SK-N-SH (cell line): ENCODE measurements around the gene EVX1. TPM values are rescaled to one million over a fixed set of nuclear protein-coding genes. Genes with fewer than 3 reads are reported as not detected.

Source experiments
- CTCF ChIA-PET: fragments of 300-600, 350-600 bp; formaldehyde crosslinking; extraction: SDS; loops from one replicate; lab custom pipeline; 2021; lab: Yijun Ruan, JAX
- POLR2A ChIA-PET: fragments of 350-600 bp; sonication (Branson Sonifier 250); formaldehyde crosslinking; extraction: SDS; loops from one replicate; lab custom pipeline; 2020; ENCODE audit warnings: antibody characterized with exemption, inconsistent platforms; lab: Yijun Ruan, JAX
- DNase-seq: peaks from one replicate; pipeline ENCODE4 v3.0.0; 2012
- H2AFZ ChIP-seq: fragments of 200-600 bp; sonication (generic); 2 replicates; pipeline ENCODE4 v1.8.1; 2016; ENCODE audit warnings: antibody characterized with exemption, mild to moderate bottlenecking, low read depth
- H3F3A ChIP-seq: fragments of 200-600 bp; sonication (generic); replicated peaks from 2 replicates; pipeline ENCODE3; 2016; ENCODE audit warnings: antibody characterized with exemption, mild to moderate bottlenecking; ENCODE audit not compliant: insufficient read depth
- H3K27ac ChIP-seq, 2 experiments: fragments of 200-500 bp in 1 of 2; fragments of 200-600 bp in 1 of 2; sonication (Bioruptor generic) in 1 of 2; sonication (generic), shearing (Covaris generic) in 1 of 2; 2 replicates each; pipeline versions ENCODE4 v1.5.1 to v1.6.1; 2014 to 2016; ENCODE audit warnings: low read depth in 2 of 2, inconsistent platforms in 1 of 2, low read length in 1 of 2, mild to moderate bottlenecking in 1 of 2, mixed read lengths in 1 of 2
- H3K27me3 ChIP-seq: fragments of 200-600 bp; sonication (generic), shearing (Covaris generic); 2 replicates; pipeline ENCODE4 v1.6.1; 2016; ENCODE audit warnings: mixed run types; ENCODE audit not compliant: insufficient read depth
- H3K36me3 ChIP-seq, 2 experiments: fragments of 200-500 bp in 1 of 2; fragments of 200-600 bp in 1 of 2; sonication (Bioruptor generic) in 1 of 2; sonication (generic) in 1 of 2; replicated peaks in 1 of 2; 2 replicates each; pipeline versions ENCODE3 to v1.5.1; 2014 to 2016; ENCODE audit warnings: low read length in 1 of 2, mild to moderate bottlenecking in 1 of 2; ENCODE audit not compliant: insufficient read depth in 2 of 2, control insufficient read depth in 1 of 2
- H3K4me1 ChIP-seq, 2 experiments: fragments of 200-500 bp in 1 of 2; fragments of 200-600 bp in 1 of 2; sonication (Bioruptor generic) in 1 of 2; sonication (generic), shearing (Covaris generic) in 1 of 2; 2 replicates each; pipeline versions ENCODE4 v1.5.1 to v1.6.1; 2014 to 2016; ENCODE audit warnings: low read depth in 1 of 2, low read length in 1 of 2, mixed run types in 1 of 2; ENCODE audit not compliant: insufficient read depth in 2 of 2, control insufficient read depth in 1 of 2
- H3K4me2 ChIP-seq: fragments of 200-600 bp; sonication (generic), shearing (Covaris generic); 2 replicates; pipeline ENCODE4 v1.6.1; 2017; ENCODE audit warnings: mixed run types
- H3K4me3 ChIP-seq, 2 experiments: fragments of 200-500 bp in 1 of 2; fragments of 200-600 bp in 1 of 2; sonication (Bioruptor generic) in 1 of 2; sonication (generic), shearing (Covaris generic) in 1 of 2; 2 replicates each; pipeline versions ENCODE4 v1.5.1 to v1.8.1; 2014 to 2016; ENCODE audit warnings: low read depth in 2 of 2, inconsistent platforms in 1 of 2, low read length in 1 of 2, mild to moderate bottlenecking in 1 of 2, mixed read lengths in 1 of 2, moderate library complexity in 1 of 2
- H3K79me2 ChIP-seq: fragments of 200-600 bp; sonication (generic); 2 replicates; pipeline ENCODE4 v1.8.1; 2017; ENCODE audit warnings: mild to moderate bottlenecking; ENCODE audit not compliant: insufficient read depth
- H3K9ac ChIP-seq: fragments of 200-600 bp; sonication (generic); 2 replicates; pipeline ENCODE4 v1.6.1; 2017; ENCODE audit warnings: mixed run types
- H3K9me2 ChIP-seq: fragments of 200-600 bp; sonication (generic); 2 replicates; pipeline ENCODE4 v1.6.1; 2017; ENCODE audit warnings: mixed run types
- H3K9me3 ChIP-seq: fragments of 200-600 bp; sonication (generic); 2 replicates; pipeline ENCODE4 v1.6.1; 2017; ENCODE audit warnings: mixed run types, mild to moderate bottlenecking, moderate library complexity
- H4K20me1 ChIP-seq: fragments of 200-600 bp; sonication (generic); 2 replicates; pipeline ENCODE4 v1.6.1; 2017; ENCODE audit warnings: mild to moderate bottlenecking, mixed run types; ENCODE audit not compliant: insufficient read depth
- CHD2 ChIP-seq: fragments of 150-350 bp; IDR thresholded peaks from 2 replicates; pipeline ENCODE4 v1.6.1; 2018; ENCODE audit warnings: low read length; ENCODE audit not compliant: partially characterized antibody
- ELF1 ChIP-seq: IDR thresholded peaks from 2 replicates; pipeline ENCODE4 v1.4.0; 2012
- FOXJ3 ChIP-seq: sonication (generic); formaldehyde crosslinking; IDR thresholded peaks from 2 replicates; pipeline ENCODE4 v1.5.1; 2020; ENCODE audit warnings: mild to moderate bottlenecking, missing genetic modification reagents
- FOXM1 ChIP-seq: IDR thresholded peaks from 2 replicates; pipeline ENCODE4 v1.4.0; 2012; ENCODE audit warnings: low read depth, mild to moderate bottlenecking
- GABPA ChIP-seq: IDR thresholded peaks from 2 replicates; pipeline ENCODE4 v1.4.0; 2012; ENCODE audit warnings: low read depth, mild to moderate bottlenecking
- GATA2 ChIP-seq: sonication (generic); formaldehyde crosslinking; IDR thresholded peaks from 2 replicates; pipeline ENCODE4 v1.5.0; 2020; ENCODE audit warnings: mild to moderate bottlenecking, missing genetic modification reagents
- POLR2AphosphoS5 ChIP-seq: IDR thresholded peaks from 2 replicates; pipeline ENCODE4 v1.6.1; 2012; ENCODE audit warnings: low read depth, low read length
- RFX5 ChIP-seq: IDR thresholded peaks from 2 replicates; pipeline ENCODE4 v1.6.1; 2012; ENCODE audit warnings: mild to moderate bottlenecking, improper control_type of control experiment, low read length
- RXRA ChIP-seq: IDR thresholded peaks from 2 replicates; pipeline ENCODE4 v1.4.0; 2012; ENCODE audit warnings: low read depth, mild to moderate bottlenecking, borderline replicate concordance
- SIN3A ChIP-seq: IDR thresholded peaks from 2 replicates; pipeline ENCODE4 v1.6.1; 2012; ENCODE audit warnings: low read depth, mild to moderate bottlenecking, low read length, moderate library complexity, borderline replicate concordance
- SMC3 ChIP-seq: IDR thresholded peaks from 2 replicates; pipeline ENCODE4 v1.6.1; 2012; ENCODE audit warnings: low read depth, low read length, improper control_type of control experiment
- TAF1 ChIP-seq: IDR thresholded peaks from 2 replicates; pipeline ENCODE4 v1.6.1; 2012; ENCODE audit warnings: low read depth, mild to moderate bottlenecking, low read length, moderate library complexity, borderline replicate concordance
- polyA plus RNA-seq, 3 experiments: library from polyadenylated mRNA; depleted of rRNA; stranded (reverse); fragments of >200 nt; gene quantifications; 2 replicates each; pipeline ENCODE4 v1.2.3, GENCODE V29; 2012
- TF ChIP-seq, protein P1 (sequence below): fragments of 200-600 bp; sonication (generic); IDR thresholded peaks from 2 replicates; pipeline ENCODE4 v1.6.1; 2017; ENCODE audit warnings: antibody characterized with exemption, mild to moderate bottlenecking, moderate library complexity
- TF ChIP-seq, protein P2 (sequence below): IDR thresholded peaks from 2 replicates; pipeline ENCODE4 v1.4.0; 2012; ENCODE audit warnings: low read depth
- TF ChIP-seq, protein P3 (sequence below): IDR thresholded peaks from 2 replicates; pipeline ENCODE4; 2012

EVX1 gene
- polyA plus RNA-seq, 1 of the 3 experiments (the other 2 are of a cell fraction): not detected

DNA sequence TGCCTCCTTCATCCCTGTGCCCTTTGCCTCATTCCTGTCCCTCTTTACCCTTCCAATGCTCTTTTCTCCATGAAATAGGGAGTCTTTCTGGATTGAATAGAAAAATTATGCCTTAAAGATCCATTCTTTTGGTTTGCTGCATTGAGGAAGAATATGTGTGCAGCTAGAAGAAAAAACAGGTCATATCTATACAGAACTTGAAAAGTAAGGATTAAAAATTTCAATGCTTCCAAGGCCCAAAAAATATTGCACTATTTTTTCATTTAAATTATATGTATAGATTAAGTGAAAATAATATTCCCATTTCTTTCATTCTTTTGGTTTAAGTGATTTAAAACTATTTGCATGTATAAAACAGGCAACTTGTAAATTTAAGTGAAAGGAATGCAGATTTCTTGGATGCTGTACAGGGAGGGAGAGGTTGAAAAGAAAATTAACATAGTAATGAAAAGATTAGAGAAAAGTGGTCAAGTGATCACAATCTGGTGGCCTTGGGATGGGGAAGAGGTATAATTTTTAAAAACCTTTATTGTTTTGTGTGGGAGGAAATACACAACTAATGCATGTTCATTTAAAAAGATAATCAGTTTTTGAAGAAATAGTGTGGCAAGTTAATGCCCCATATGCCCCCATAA lies 18.5 kb upstream of the EVX1 start:
- no peaks in the 10 kb centered on the region; a peak in 1 of 4 replicates for H3K4me1 ChIP-seq
- ChIA-PET CTCF (interaction anchor here (1.3 to 8.2 kb wide), 7 partner anchors 10 to 795 kb away, joined by 3 to 79 read pairs (median 5); partner anchors contain the start of gene HOXA13), POLR2A (no interaction called here)
- H3K27ac ChIP-seq: no peak overlapping the region
- H2AFZ ChIP-seq: no peak overlapping the region
- no peak for TF ChIP-seq POLR2AphosphoS5
- TF ChIP-seq, protein P1, sequence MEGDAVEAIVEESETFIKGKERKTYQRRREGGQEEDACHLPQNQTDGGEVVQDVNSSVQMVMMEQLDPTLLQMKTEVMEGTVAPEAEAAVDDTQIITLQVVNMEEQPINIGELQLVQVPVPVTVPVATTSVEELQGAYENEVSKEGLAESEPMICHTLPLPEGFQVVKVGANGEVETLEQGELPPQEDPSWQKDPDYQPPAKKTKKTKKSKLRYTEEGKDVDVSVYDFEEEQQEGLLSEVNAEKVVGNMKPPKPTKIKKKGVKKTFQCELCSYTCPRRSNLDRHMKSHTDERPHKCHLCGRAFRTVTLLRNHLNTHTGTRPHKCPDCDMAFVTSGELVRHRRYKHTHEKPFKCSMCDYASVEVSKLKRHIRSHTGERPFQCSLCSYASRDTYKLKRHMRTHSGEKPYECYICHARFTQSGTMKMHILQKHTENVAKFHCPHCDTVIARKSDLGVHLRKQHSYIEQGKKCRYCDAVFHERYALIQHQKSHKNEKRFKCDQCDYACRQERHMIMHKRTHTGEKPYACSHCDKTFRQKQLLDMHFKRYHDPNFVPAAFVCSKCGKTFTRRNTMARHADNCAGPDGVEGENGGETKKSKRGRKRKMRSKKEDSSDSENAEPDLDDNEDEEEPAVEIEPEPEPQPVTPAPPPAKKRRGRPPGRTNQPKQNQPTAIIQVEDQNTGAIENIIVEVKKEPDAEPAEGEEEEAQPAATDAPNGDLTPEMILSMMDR: no peak
- no peak for TF ChIP-seq FOXM1
- TF ChIP-seq, protein P2, sequence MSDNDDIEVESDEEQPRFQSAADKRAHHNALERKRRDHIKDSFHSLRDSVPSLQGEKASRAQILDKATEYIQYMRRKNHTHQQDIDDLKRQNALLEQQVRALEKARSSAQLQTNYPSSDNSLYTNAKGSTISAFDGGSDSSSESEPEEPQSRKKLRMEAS: no peak
- TF ChIP-seq ELF1: no peak
- TF ChIP-seq SIN3A: no peak
- no peak for TF ChIP-seq GABPA
- TF ChIP-seq CHD2: no peak
- no peak for TF ChIP-seq GATA2 (CRISPR knock-in tag)
- no peak for TF ChIP-seq FOXJ3 (CRISPR knock-in tag)
- TF ChIP-seq, protein P3, sequence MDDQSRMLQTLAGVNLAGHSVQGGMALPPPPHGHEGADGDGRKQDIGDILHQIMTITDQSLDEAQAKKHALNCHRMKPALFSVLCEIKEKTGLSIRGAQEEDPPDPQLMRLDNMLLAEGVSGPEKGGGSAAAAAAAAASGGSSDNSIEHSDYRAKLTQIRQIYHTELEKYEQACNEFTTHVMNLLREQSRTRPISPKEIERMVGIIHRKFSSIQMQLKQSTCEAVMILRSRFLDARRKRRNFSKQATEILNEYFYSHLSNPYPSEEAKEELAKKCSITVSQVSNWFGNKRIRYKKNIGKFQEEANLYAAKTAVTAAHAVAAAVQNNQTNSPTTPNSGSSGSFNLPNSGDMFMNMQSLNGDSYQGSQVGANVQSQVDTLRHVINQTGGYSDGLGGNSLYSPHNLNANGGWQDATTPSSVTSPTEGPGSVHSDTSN: no peak
- TF ChIP-seq TAF1: no peak
- no peak for TF ChIP-seq RXRA
- no peak for TF ChIP-seq SMC3
- TF ChIP-seq RFX5: no peak
- H3K9me2 ChIP-seq: no peaks in the 10 kb centered on the region
- DNase-seq: no peak
- H3K27me3 ChIP-seq: peaks cover 95% of the 10 kb centered on the region
- no peak overlapping the region for H3K4me2 ChIP-seq
- no peaks in the 10 kb centered on the region; the same call in 1 of the 2 replicates for H4K20me1 ChIP-seq
- H3K9ac ChIP-seq: no peak overlapping the region
- no peaks in the 10 kb centered on the region for H3K79me2 ChIP-seq
- no peak overlapping the region for H3K4me3 ChIP-seq
- no peaks in the 10 kb centered on the region for H3K36me3 ChIP-seq
- H3K9me3 ChIP-seq: no peaks in the 10 kb centered on the region
- no peaks in the 10 kb centered on the region for H3F3A ChIP-seq
